ENCODE results near the gene PARP12.

Gene PARP12

GRCh38 chr7:139994356-139994755 lies 68.4 kb downstream of the PARP12 start:
- no peaks in the 10 kb centered on the region for H3K9me3 Mint-ChIP-seq
- H3K27ac Mint-ChIP-seq, result peak overlapping the region; percentile 78 to 84 (median 82)
- H3K4me3 Mint-ChIP-seq, result no peak overlapping the region
- H3K27me3 Mint-ChIP-seq (ENCODE audit: low read depth), result peaks cover 8% of the 10 kb centered on the region
- H3K36me3 Mint-ChIP-seq (ENCODE audit: low read depth), result no peaks in the 10 kb centered on the region
- H3K4me1 Mint-ChIP-seq, result peaks cover 39% of the 10 kb centered on the region
- TF ChIP-seq, protein P1, sequence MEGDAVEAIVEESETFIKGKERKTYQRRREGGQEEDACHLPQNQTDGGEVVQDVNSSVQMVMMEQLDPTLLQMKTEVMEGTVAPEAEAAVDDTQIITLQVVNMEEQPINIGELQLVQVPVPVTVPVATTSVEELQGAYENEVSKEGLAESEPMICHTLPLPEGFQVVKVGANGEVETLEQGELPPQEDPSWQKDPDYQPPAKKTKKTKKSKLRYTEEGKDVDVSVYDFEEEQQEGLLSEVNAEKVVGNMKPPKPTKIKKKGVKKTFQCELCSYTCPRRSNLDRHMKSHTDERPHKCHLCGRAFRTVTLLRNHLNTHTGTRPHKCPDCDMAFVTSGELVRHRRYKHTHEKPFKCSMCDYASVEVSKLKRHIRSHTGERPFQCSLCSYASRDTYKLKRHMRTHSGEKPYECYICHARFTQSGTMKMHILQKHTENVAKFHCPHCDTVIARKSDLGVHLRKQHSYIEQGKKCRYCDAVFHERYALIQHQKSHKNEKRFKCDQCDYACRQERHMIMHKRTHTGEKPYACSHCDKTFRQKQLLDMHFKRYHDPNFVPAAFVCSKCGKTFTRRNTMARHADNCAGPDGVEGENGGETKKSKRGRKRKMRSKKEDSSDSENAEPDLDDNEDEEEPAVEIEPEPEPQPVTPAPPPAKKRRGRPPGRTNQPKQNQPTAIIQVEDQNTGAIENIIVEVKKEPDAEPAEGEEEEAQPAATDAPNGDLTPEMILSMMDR (IDR thresholded peaks at IDR 0.05; ENCODE audit: unreplicated experiment in 3 of 3), result no peak

DNA sequence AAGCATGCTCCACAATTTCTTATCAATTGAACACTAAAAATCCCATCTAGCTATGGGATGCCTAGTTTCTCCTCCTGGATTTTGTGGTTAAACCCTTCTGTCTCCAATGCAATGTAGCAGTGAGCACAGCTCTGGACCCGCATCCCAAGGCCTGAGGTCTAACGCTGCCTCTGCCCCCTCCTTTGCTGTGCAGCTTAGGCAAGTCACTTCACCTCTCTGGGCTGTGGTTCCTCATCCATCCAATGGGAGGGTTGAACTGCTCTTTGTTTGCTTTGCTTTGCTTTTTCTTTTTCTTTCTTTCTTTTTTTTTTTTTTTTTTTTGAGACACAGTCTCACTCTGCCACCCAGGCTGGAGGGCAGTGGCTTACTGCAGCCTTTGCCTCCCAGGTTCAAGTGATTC lies 69.2 kb downstream of the PARP12 start:
- Mint-ChIP-seq H3K4me1 (peaks cover 39% of the 10 kb centered on the region), H3K27me3 (ENCODE audit: low read depth) (peaks cover 8% of the 10 kb centered on the region), H3K4me3 (no peak overlapping the region), H3K9me3 (no peaks in the 10 kb centered on the region), H3K36me3 (ENCODE audit: low read depth) (no peaks in the 10 kb centered on the region), H3K27ac (no peak overlapping the region)
- TF ChIP-seq, protein P1 (IDR thresholded peaks at IDR 0.05; ENCODE audit: unreplicated experiment in 3 of 3), result no peak

GRCh38 chr7:139993169-139993568 lies 69.6 kb downstream of the PARP12 start:
- Mint-ChIP-seq H3K9me3 (no peaks in the 10 kb centered on the region), H3K36me3 (ENCODE audit: low read depth) (no peaks in the 10 kb centered on the region), H3K4me3 (no peak overlapping the region), H3K27me3 (ENCODE audit: low read depth) (peaks cover 8% of the 10 kb centered on the region), H3K4me1 (peaks cover 39% of the 10 kb centered on the region), H3K27ac (no peak overlapping the region)
- TF ChIP-seq, protein P1 (IDR thresholded peaks at IDR 0.05; ENCODE audit: unreplicated experiment in 3 of 3), result no peak

- TF ChIP-seq, protein P1 (IDR thresholded peaks at IDR 0.05; ENCODE audit: unreplicated experiment in 3 of 3), result no peak
- no peak overlapping the region for H3K4me3 Mint-ChIP-seq
- H3K36me3 Mint-ChIP-seq (ENCODE audit: low read depth), result no peaks in the 10 kb centered on the region
- H3K27ac Mint-ChIP-seq, result peak overlapping the region; percentile 65 to 84 (median 80)
- peaks cover 8% of the 10 kb centered on the region for H3K27me3 Mint-ChIP-seq (ENCODE audit: low read depth)
- no peaks in the 10 kb centered on the region for H3K9me3 Mint-ChIP-seq
- H3K4me1 Mint-ChIP-seq, result peaks cover 43% of the 10 kb centered on the region
Observed at GRCh38 chr7:139992353-139993044, 70.3 kb downstream of the PARP12 start.

GRCh38 chr7:139991911-139992310 lies 70.8 kb downstream of the PARP12 start:
- TF ChIP-seq, protein P1 (IDR thresholded peaks at IDR 0.05; ENCODE audit: unreplicated experiment in 3 of 3), result no peak
- no peaks in the 10 kb centered on the region for H3K9me3 Mint-ChIP-seq
- peaks cover 8% of the 10 kb centered on the region for H3K27me3 Mint-ChIP-seq (ENCODE audit: low read depth)
- peaks cover 45% of the 10 kb centered on the region for H3K4me1 Mint-ChIP-seq
- no peaks in the 10 kb centered on the region for H3K36me3 Mint-ChIP-seq (ENCODE audit: low read depth)
- peak overlapping the region; percentile 65 to 84 (median 80) for H3K27ac Mint-ChIP-seq
- no peak overlapping the region for H3K4me3 Mint-ChIP-seq

DNA sequence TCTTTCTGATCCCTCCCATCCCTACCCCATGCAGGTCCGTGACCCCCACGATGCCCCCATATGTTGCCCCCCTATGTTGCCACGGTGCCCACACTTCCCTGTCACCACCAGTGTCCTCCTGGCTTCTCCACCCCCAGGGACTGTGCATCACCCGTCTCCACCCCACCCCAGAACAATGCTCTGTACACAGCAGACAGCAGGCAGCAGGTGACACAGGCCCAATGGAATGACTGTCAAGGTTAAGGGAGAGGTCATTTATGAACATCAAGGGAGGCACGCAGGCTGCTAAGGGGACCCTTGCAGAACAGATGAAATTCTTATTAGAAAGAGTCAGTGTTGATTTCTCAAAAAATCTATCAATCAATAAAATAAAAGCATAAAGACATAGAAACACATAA lies 71.5 kb downstream of the PARP12 start:
- H3K9me3 Mint-ChIP-seq, result no peaks in the 10 kb centered on the region
- peaks cover 3% of the 10 kb centered on the region for H3K27me3 Mint-ChIP-seq (ENCODE audit: low read depth)
- H3K4me3 Mint-ChIP-seq, result no peak overlapping the region
- H3K4me1 Mint-ChIP-seq, result peaks cover 39% of the 10 kb centered on the region
- H3K27ac Mint-ChIP-seq, result peak overlapping the region; percentile 27 to 84 (median 65)
- H3K36me3 Mint-ChIP-seq (ENCODE audit: low read depth), result no peaks in the 10 kb centered on the region
- TF ChIP-seq, protein P1 (IDR thresholded peaks at IDR 0.05; ENCODE audit: unreplicated experiment in 3 of 3), result no peak
